Measurements from ENCODE around the gene C7orf33. TPM values are rescaled to one million over a fixed set of nuclear protein-coding genes. Genes with fewer than 3 reads are reported as not detected.

C7orf33 gene
- total and polyA plus RNA-seq, 12 donors, result not detected

DNA sequence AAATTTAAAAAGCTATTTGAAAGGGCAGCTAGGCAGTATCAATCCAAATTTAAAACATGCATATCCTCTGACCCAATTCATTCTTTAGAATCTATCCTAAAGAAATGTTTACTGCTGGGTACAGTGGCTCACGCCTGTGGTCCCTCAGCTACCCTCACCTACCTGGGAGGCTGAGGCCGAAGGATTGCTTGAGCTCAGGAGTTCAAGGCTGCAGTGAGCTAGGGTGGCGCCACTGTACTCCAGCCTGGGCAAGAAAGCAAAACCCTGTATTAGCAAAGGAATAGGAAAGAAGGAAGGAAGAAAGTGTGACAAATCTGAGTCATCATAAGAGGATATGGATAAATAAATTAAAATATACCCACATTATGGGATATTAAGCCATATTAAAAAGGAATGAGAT, 36.3 kb downstream of the C7orf33 start:
- no peaks in the 10 kb centered on the region for H3K36me3 ChIP-seq (replicated peaks in 1 of 2)
- WGBS, 4 donors, result 76 to 84% (median 79%) methylated on average over 3 of the region's 3 CpGs
- no peaks in the 10 kb centered on the region for H3K9me3 ChIP-seq (replicated peaks in 1 of 3)
- TF ChIP-seq, protein P1, sequence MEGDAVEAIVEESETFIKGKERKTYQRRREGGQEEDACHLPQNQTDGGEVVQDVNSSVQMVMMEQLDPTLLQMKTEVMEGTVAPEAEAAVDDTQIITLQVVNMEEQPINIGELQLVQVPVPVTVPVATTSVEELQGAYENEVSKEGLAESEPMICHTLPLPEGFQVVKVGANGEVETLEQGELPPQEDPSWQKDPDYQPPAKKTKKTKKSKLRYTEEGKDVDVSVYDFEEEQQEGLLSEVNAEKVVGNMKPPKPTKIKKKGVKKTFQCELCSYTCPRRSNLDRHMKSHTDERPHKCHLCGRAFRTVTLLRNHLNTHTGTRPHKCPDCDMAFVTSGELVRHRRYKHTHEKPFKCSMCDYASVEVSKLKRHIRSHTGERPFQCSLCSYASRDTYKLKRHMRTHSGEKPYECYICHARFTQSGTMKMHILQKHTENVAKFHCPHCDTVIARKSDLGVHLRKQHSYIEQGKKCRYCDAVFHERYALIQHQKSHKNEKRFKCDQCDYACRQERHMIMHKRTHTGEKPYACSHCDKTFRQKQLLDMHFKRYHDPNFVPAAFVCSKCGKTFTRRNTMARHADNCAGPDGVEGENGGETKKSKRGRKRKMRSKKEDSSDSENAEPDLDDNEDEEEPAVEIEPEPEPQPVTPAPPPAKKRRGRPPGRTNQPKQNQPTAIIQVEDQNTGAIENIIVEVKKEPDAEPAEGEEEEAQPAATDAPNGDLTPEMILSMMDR (IDR thresholded peaks at IDR 0.05), result no peak
- TF ChIP-seq POLR2A (IDR thresholded peaks at IDR 0.05), result no peak
- H3K4me3 ChIP-seq, result no peak overlapping the region
- intact Hi-C loops (cut with DNase I), result no loop called here
- H3K27ac ChIP-seq, result no peak overlapping the region
- no peak for DNase-seq
- no peaks in the 10 kb centered on the region for H3K27me3 ChIP-seq
- H3K4me1 ChIP-seq (replicated peaks in 1 of 2), result peaks cover 0 to 18% of the 10 kb centered on the region in 2 donors

DNA sequence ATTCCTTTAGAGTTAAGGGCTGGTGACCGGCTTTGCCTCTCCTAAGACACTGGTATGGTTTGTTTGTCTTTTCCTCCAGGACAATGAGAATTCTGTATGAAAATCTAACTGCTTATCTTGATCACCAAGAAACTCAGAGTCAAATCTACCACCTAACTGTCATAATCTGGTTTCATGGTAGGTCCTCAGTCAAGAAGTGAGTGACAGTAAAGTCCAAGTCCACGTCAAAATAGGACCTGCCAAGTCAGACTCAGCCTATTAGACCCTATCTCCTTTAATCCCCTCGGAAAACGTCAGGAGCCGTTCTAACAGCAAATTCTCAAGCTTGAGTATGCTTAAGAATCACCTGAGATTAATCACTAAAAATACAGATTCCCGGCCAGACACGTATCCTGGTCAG, 37.4 kb downstream of the C7orf33 start:
- DNase-seq, result no peak
- H3K27ac ChIP-seq, result no peak overlapping the region
- no peaks in the 10 kb centered on the region for H3K9me3 ChIP-seq (replicated peaks in 1 of 3)
- peaks cover 0 to 18% of the 10 kb centered on the region in 2 donors for H3K4me1 ChIP-seq (replicated peaks in 1 of 2)
- intact Hi-C loops (cut with DNase I), result no loop called here
- no peaks in the 10 kb centered on the region for H3K27me3 ChIP-seq
- no peak overlapping the region for H3K4me3 ChIP-seq
- H3K36me3 ChIP-seq (replicated peaks in 1 of 2), result no peaks in the 10 kb centered on the region
- TF ChIP-seq POLR2A (IDR thresholded peaks at IDR 0.05), result no peak
- TF ChIP-seq, protein P1 (IDR thresholded peaks at IDR 0.05), result no peak
- 69 to 93% (median 80%) methylated on average over 7 of the region's 7 CpGs for WGBS, 4 donors

DNA sequence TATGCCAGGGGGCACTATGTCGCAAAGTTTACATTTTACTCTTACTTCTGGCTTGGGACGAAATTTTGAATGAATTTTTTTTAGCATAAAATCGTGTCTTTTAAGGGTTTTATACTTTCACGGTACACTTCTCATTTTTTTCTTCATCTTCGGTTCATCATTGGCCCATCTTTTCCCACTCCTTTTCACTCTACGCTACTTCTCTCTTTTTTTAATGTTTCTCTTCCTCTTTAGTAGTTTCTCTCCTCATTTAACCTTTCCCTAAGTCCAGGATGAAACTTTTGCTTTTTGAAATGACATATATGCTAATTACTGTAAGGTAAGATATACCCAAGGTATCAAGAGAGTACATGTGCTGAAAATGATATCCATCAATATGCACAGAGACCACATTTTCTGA, 39.5 kb downstream of the C7orf33 start:
- WGBS, 4 donors, result 82 to 85% (median 84%) methylated on average over 6 of the region's 6 CpGs
- no peak overlapping the region for H3K4me3 ChIP-seq
- intact Hi-C loops (cut with DNase I), result no loop called here
- DNase-seq, result no peak
- no peak for TF ChIP-seq POLR2A (IDR thresholded peaks at IDR 0.05)
- TF ChIP-seq, protein P1 (IDR thresholded peaks at IDR 0.05), result no peak
- no peaks in the 10 kb centered on the region for H3K36me3 ChIP-seq (replicated peaks in 1 of 2)
- no peak overlapping the region for H3K27ac ChIP-seq
- H3K27me3 ChIP-seq, result no peaks in the 10 kb centered on the region
- H3K4me1 ChIP-seq (replicated peaks in 1 of 2), result no peaks in the 10 kb centered on the region
- no peaks in the 10 kb centered on the region for H3K9me3 ChIP-seq (replicated peaks in 1 of 3)

DNA sequence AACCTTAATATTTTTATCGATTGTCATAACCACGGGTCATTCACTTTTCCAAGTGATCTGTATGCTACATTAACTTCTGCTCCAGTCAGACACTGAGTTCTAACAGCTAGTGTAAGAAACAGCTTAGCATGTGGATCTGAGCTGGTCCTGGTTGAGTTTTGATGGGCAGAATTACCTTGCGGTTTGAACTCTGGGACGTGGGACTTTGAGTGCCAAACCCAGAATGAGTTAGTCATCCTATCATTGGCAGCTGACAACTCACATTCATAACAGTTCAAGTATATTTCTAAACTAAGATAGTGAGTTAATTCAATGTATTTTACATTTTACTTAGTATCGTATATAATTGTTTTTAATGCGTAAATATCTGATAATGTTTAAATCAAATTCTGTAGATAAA, 43.2 kb downstream of the C7orf33 start:
- no peaks in the 10 kb centered on the region for H3K27me3 ChIP-seq
- no peaks in the 10 kb centered on the region for H3K36me3 ChIP-seq (replicated peaks in 1 of 2)
- WGBS, 4 donors, result 73 to 78% (median 75%) methylated on average over 6 of the region's 6 CpGs
- no peak for DNase-seq
- H3K4me3 ChIP-seq, result no peak overlapping the region
- TF ChIP-seq POLR2A (IDR thresholded peaks at IDR 0.05), result no peak
- TF ChIP-seq, protein P1 (IDR thresholded peaks at IDR 0.05), result no peak
- H3K9me3 ChIP-seq (replicated peaks in 1 of 3), result no peaks in the 10 kb centered on the region
- no peaks in the 10 kb centered on the region for H3K4me1 ChIP-seq (replicated peaks in 1 of 2)
- H3K27ac ChIP-seq, result no peak overlapping the region
- intact Hi-C loops (cut with DNase I), result no loop called here
